DMS53 (cell line): ENCODE results near the gene FSTL4.
A peak's percentile ranks its signal among the peaks of the same experiment; 100 is the strongest.

Experiments used
- DNase-seq: peaks from one replicate; lab custom pipeline; 2025; lab: John Stamatoyannopoulos, UW

The FSTL4 gene

DNA sequence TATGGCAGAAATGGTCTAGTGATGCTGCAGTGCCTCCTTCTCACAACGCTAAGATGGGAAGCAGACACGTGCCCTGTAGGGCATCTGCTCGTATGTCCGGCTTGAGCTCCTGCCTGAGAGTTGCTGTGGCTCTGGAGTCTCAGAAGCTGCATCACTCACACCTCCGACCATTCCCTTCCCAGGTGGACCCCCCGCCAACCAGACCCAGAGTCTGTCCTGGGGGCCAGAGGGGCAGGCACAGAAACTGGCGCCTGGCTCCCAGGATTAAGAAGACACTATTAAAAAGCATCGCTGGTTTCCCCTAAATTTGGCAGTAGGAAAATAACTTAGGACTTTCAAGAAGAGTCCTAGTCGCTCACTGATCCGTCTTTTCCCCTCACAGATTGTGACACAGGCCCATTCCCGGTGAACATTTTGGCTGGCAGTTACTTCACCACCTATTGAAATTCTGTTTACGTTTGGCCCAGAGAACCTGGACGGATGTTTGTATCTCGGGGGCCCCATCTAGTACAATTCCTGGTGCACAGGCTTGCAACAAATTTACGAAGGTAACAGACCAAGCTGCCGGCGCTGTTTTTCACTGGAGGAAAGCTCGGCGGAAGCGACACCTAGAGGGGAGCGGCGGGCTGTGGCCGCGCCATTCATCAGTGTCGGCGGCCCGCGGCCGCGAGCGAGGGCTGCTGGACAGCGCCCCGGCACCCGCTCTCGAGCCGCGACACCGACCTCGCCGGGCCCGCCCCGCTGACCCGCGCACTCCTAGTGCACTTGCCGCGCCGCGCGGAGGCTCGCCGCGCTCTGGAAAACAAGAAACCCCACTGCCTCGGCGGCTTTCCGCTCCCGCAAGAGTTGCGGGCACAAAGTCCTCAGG lies 1.6 kb downstream of the FSTL4 start:
- DNase-seq = peak; percentile 90

- DNase-seq = no peak
These were observed 4.9 kb downstream of the FSTL4 start for GRCh38 chr5:133607451-133607850.

DNA sequence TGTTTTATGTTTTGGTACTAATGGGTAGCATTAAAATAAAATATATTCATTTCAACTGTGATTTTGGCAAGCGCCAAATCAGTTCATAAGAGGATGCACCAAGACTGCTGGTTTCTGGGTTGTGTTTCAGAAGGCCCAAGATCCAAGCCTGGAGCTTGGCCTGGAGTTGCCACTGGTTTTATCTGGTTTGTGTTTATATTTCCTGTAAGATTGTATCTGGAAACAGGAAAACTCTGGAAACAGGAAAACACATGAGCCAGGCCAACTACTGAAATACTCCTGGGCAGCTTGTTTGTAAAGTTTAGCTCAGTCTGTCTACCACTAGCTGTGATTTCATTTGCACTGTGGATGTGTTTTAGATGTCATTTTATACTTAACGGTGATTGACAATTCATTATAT lies 5.5 kb downstream of the FSTL4 start:
- no peak for DNase-seq

GRCh38 chr5:133605323-133605722 lies 7.0 kb downstream of the FSTL4 start:
- DNase-seq = peak; percentile 16

DNA sequence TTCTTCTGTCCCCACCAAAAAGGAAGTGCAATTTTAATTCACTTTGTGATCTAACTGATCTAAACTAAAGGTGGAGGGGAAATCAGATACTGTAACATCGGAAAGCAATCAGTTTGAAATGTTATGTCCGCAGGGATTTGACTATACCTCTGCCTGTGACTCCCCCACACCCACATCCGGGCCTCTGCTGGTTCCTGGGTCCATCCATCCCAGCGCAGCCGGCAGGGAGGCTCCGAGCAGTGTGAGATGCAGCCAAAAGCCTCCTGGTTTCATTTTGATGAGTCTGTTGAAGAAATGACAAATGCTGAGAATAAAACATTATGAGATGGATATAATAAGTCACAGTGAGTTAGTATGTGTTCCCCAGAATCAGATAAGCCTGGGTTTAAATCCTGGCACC lies 8.6 kb downstream of the FSTL4 start:
- no peak for DNase-seq

DNA sequence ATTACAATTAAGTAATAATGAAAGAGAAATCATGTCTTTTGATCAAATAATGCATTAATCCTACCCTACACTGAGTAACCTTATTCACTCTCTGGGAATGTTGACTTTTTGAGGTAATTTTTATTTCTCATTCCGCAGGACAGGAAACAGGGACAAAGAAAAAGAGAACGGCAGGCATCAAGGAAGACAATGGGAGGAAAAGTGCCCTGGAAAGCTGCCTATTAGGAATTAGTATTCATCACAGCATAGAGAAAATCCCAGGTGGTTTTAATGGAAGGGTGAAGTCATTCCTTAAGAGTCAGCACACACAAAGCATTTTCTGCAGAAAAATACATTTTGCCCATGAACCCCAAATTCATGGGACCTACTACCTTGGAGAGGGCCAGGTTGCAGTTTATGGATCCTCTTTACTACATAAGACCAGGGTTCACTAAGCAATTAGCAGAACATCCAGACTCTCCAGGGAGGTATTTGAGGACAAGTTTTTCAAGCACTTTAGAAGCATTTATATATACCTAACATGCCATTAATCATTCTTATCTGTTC lies 9.4 kb downstream of the FSTL4 start:
- DNase-seq = no peak

DNA sequence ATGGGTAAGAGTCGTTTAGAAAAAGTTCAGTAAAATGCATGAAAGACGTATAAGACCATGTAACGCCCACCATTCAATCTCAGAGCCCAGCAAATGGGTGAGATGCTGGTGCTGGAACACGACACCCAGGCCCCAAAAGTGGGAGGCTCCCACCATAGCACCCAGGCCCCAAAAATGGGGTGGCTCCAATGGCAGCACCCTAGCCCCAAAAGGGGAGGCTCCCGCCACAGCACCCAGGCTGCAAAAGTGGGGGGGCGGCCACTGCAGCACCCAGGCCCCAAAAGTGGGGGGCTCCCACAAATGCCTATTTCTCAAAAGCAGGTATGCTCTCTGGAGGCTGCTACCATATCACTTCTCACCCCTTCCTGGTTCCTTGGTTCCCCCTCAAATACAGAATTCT lies 12.7 kb downstream of the FSTL4 start:
- no peak for DNase-seq

DNA sequence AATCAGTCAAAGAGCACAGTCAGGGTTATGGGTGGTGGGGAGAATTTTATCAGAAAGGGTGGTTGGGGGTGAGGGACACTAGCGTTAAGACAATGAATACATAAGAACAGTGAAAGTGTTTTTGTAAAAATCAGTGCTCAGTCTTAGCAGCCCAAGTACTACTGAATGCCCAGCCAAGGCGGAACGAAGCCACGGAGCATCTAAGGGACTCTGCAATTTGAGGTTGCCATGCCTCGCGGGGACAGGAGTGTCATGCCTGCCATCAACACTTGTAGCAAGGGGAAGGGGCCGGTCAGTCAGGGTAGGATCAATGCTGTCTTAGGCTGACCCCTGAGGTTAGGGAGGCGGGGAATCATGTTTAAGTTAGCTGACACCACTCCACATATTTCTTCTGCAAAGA lies 13.3 kb downstream of the FSTL4 start:
- DNase-seq = no peak

GRCh38 chr5:133596049-133596448 lies 16.3 kb downstream of the FSTL4 start:
- DNase-seq = no peak

DNA sequence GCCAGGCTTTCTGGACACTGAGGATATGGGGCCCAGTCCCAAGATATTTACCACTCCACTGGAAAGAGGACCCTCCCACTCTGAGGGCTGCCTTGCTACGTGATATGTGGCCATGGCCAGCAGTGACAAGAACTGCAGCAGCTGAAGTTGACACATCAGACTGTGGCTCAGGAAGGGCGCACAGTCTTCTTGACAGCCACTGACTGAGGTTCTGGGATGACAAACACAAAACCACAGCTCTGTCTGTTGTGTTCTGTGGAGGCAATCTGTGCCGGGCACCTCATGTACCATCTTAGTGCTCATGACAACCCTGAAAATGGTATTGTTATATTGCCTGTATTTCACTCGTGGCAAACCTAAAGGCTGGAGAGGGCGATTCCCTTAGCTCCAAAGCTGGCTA lies 16.9 kb downstream of the FSTL4 start:
- no peak for DNase-seq

- DNase-seq = no peak
These were observed 23.1 kb downstream of the FSTL4 start for GRCh38 chr5:133589286-133589685.

DNA sequence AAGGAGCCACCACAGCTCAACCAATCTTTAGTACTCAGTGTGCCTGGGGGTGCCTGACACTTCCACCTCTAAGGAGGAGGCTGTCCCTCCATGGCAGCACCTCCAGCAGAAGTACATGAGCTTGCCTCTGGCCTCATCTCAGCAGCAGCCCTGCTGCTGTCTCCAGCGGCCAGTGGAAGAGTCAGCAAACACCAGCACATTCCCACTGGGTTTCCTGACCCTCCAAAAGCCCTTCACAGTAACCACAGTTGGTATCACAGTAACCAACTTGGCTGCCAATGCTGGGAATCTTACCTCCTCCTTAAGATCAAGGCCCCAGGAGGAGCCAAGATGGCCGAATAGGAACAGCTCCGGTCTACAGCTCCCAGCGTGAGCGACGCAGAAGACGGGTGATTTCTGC lies 29.4 kb downstream of the FSTL4 start:
- peak; percentile 8 for DNase-seq

DNA sequence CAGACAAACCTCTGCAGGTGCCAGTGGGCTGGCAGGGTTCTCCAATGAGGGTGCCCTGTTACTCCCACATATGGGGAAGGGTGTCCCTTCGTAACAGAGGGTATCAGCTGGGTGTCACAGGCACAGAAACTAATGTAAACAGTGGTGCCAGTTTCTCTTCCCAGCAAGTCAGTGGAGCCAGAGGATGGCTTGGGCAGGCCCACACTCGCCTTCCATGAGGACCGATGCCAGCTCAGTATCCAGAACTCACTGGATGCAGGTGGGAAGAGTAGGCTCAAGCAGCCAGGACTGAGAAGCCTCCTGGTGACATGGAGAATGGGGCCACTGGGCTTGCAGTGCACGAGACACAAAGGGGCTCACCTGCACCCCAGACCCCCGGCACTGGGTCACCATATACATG lies 30.4 kb downstream of the FSTL4 start:
- no peak for DNase-seq

GRCh38 chr5:133581348-133581747 lies 31.0 kb downstream of the FSTL4 start:
- DNase-seq = no peak

DNA sequence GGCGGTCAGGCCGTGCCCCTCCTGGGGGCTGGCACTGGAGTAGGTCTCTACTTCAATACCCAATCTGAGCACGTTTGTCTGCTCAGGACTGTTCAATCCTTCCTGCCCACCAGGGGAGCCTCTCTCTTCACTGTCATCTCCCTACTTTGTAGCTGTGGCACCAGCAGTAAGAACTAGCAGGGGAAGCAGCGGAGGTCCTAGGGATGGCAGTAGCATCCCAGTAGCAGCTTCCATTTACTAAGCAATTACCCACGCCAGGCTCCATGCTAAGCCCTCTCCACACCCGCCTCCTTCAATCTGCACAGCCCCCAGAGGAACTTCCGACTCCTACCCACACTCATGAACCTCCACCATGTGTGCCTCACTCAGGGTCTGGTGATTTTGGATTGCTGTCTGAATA lies 31.7 kb downstream of the FSTL4 start:
- DNase-seq = no peak

- DNase-seq = no peak
These were observed 32.6 kb downstream of the FSTL4 start for GRCh38 chr5:133579766-133580165.

DNA sequence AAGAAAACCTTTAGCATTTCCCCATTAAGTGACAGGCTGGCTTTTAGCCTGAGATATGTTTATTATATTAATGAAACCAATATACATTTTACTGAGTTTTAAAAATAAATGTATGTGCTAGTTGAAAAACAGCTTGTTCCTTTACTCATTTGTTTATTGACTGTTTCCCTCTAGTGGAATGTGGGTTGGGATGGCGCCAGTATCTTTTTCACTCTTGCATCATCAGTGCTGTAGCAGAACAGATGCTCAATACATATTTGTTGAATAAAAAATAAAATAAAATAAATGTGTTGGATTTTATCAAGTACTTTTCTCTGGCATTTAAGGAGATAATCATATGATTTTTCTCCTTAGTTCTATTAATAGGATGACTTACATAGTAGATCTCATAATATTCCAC lies 43.0 kb downstream of the FSTL4 start:
- DNase-seq = no peak

DNA sequence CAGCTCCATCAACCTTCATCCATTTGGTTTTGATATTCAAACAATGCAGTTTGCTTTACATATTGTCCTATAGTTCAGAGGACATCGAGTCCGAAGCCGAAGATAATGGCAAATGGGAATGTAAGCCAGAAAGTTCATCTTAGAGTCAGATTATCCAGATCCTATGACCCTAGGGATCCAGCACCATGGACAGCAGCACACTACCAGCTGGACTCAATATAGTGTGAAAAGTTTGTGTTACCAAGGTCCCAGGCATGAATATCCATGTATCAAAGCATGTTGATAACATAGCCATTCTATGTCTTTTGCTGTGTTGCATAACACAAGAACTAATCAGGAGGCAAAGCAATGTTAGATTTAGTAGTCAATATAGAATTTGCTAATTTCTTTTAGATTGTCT lies 46.3 kb downstream of the FSTL4 start:
- peak; percentile 24 for DNase-seq

GRCh38 chr5:133564921-133565565 lies 47.3 kb downstream of the FSTL4 start:
- no peak for DNase-seq

GRCh38 chr5:133562554-133562953 lies 49.8 kb downstream of the FSTL4 start:
- DNase-seq = no peak

DNA sequence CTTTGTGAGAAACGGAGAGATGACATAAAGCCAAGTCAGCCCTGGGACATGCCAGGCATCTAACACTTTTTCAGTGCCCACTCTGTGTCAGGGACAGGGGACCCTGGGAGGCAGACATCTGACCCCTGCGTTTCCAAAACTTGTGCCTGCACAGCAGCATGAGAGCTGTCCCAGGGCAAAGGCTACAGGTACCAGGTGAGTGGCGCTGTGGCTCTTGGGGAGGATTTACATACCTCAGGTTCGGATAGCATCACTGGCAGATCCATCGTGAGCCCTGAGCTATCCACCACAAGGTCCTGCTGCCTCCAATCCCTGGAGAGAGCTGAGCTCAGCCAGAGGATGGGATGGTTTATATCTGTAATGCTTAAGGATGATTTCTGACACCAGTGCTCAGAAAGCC lies 52.4 kb downstream of the FSTL4 start:
- DNase-seq = no peak

DNA sequence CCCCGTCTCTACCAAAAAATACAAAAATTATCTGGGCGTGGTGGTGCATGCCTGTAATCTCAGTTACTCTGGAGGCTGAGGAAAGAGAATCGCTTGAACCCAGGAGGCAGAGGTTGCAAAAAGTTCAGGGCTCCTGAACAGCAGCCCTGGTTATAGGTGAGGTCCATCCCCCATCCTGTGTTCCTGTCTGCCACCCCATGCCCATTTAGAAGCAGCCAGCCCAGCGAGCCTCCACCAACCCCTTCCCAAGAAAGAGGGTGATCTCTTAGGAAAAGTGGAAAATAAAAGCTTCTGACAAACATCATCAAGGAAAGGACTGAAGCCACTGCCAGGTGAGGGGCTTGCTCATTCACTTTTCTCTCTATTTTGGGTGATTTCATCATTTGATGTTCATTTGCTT lies 55.8 kb downstream of the FSTL4 start:
- DNase-seq = no peak

DNA sequence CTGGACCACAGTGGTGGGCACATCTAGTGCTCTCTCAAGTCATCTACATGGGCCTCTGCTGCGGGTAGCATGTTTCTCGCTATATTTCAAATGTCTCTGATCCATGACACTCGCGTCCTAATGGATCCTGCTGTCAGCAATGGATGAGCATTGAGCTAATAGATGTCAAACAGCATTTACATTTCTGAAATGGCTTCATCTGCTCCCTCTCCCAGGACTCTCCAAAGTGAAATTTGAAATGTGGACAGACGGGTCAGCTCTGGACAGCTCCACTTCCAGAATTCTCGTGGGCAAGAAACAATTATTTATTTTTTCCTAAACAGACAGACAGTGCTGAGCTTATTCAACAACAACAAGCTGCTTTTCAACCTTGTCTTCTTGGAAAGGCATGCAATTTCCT lies 58.1 kb downstream of the FSTL4 start:
- DNase-seq = no peak
